ENCODE data around the gene CSF3R.

Gene CSF3R

DNA sequence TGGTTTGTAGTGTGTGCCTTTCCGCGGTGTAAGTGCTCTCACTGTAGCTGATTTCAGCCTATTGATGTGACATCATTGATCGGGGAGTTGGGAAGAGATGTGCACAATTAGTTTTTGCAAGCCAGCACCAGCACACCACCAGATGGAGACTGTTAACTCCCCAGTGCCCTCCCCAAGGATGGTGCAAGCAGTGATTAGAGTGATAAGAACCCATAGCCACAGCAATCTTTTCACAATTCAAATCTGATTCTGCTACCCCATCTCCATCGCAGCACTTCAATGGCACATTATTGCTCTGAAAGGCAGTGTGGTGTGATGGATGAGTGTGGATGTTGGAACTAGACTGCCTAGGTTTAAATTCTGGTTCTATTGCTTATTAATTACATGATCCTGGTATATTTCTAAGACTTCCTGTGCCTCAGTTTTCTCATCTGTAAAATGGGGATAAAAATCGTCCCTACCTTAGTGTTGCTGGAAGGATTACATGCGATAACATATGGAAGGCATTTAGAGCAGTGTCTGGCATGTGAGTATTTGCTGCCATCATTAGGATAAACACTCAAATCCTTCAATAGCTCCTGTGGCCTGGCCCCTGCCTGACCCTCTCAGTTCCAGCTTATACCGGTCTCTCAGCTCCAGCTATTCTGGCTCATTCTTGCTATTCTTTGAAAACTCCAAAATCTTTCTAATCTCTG, 6.7 kb downstream of the CSF3R start:
- H3K27ac ChIP-seq: no peak overlapping the region
- TF ChIP-seq, protein P1, sequence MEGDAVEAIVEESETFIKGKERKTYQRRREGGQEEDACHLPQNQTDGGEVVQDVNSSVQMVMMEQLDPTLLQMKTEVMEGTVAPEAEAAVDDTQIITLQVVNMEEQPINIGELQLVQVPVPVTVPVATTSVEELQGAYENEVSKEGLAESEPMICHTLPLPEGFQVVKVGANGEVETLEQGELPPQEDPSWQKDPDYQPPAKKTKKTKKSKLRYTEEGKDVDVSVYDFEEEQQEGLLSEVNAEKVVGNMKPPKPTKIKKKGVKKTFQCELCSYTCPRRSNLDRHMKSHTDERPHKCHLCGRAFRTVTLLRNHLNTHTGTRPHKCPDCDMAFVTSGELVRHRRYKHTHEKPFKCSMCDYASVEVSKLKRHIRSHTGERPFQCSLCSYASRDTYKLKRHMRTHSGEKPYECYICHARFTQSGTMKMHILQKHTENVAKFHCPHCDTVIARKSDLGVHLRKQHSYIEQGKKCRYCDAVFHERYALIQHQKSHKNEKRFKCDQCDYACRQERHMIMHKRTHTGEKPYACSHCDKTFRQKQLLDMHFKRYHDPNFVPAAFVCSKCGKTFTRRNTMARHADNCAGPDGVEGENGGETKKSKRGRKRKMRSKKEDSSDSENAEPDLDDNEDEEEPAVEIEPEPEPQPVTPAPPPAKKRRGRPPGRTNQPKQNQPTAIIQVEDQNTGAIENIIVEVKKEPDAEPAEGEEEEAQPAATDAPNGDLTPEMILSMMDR (conservative IDR thresholded peaks at IDR 0.05): no peak

DNA sequence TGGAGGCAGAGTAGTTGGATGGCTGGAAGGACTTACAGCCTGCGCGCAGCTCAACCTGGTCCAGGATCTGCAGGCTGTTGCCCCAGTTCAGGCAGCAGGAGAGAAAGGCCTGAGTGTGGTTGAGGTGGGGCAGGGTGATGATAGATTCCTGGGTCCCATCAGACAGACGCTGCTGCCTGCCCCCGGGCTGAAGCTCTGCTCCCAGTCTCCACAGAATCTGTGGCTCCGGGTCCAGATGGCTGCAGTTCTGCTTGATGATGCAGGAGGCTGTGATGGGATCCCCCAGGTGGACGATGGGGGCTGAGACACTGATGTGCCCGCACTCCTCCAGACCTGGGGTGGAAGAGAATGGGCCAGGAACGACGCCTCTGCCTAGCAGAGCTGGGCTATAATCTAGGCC, 7.4 kb downstream of the CSF3R start:
- H3K27ac ChIP-seq: no peak overlapping the region
- TF ChIP-seq, protein P1 (conservative IDR thresholded peaks at IDR 0.05): no peak

DNA sequence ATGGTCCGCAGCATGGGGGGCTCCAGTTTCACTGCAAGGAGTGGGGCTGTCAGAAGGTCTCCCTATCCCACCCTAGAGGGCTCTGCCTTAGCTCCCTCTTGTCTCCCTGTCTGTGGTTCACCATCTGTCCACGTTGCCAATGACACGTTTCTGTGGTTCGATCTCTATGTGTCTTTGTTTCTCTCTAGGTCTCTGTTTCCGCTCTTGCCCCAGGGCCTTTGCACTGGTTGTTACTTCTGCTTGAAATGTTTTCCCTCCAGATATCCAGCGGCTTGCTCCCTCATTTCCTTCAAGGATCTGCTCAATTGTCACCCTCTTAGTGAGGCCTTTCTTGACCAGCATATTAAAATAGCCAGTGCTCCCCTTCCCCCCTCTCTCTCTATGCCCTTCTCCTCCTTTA, 10.1 kb downstream of the CSF3R start:
- H3K27ac ChIP-seq: no peak overlapping the region
- TF ChIP-seq, protein P1 (conservative IDR thresholded peaks at IDR 0.05): no peak

DNA sequence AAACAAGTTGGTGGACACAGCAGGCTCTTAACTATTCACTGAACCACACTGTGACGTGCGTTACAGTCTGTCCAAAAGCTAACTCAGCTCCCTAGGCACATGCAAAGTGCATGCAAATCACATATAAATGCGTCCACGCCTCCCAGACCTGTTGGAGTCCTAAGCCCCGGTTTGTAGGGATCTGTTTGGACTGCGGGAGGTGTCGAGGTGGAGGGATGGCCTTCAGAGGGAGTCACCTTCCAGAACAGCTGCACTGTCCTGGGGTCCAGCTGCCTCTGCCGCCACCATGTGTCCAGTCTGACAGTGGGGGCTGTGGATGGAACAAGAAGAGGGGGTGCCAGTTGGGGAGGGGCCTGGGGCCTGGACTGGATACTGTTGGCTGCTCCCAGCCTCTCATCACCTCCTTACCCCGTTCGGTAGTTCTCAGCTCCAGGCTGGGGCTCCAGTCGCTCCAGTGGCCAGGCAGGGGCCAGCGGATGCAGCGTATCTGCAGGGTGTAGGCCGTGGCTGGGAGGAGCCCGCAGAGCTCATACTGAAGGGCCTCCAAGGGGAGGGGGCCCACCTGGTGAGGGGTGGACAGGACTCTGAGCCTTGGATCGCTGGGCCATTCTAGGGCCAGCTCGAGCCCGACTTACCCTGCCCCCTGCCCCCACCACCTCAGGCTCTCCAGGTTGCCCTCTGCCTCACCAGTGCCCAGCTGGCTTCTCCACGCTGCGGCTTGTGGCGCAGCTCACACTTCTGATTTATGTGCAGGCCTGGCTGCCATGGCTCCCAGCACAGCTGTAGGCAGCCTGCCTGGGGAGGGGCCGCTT, 10.7 kb downstream of the CSF3R start:
- TF ChIP-seq, protein P1 (conservative IDR thresholded peaks at IDR 0.05): no peak
- H3K27ac ChIP-seq: no peak overlapping the region

DNA sequence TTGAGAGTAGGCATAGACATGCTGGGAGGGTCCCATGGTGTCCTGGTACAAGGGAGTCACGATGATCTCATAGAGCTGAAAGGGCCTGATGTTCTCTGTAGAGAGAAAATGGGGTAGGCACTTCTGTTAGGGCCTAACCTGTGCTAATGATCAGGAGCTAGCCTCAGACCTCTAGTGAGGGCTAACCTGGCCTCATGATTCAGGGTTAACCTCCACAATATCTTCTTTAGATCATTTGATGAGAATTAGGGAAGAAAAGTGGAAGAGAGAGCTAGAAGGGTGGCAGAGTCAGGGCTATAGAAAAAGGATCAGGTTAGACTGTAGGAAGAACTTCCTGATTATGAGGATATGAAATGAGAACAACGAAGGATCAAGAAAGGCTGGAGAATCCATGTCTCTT, 13.6 kb downstream of the CSF3R start:
- TF ChIP-seq, protein P1 (conservative IDR thresholded peaks at IDR 0.05): no peak
- no peak overlapping the region for H3K27ac ChIP-seq

DNA sequence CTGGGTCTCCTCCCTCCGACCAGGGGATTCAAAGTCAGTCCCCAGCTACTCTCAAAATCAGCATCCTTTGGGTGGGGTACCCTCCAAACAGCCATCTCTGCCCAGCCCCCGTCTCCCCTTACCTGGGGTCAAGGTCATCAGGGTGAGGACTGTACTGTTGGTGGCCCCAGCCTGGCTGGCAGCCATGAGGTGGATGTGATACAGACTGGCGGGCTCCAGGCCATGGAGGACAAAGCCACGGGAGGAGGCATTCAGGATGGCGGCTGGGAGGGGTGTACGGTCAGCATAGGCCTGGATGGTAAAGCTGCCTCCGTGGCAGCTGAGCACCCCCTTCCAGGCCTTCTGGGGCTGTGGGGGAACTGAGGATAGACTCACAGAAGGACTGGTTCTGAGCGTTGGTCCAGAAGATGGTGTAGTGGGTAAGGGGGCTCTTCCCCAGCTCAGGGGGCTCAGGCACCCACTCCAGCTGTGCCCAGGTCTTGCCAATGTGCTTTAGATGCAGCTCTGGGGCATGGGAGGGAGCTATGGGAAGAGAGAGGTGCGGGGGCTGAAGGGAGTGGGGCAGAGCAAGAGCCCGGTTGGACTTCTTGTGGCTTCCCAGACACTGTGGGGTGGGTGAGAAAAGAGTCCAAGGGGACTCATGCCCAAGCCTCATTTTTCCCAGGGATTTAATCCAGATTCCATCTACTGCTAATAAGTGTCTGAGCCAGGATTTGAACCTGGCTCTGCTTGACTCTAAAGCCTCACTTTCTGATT, 14.8 kb downstream of the CSF3R start:
- no peak overlapping the region for H3K27ac ChIP-seq
- TF ChIP-seq, protein P1 (conservative IDR thresholded peaks at IDR 0.05): no peak

DNA sequence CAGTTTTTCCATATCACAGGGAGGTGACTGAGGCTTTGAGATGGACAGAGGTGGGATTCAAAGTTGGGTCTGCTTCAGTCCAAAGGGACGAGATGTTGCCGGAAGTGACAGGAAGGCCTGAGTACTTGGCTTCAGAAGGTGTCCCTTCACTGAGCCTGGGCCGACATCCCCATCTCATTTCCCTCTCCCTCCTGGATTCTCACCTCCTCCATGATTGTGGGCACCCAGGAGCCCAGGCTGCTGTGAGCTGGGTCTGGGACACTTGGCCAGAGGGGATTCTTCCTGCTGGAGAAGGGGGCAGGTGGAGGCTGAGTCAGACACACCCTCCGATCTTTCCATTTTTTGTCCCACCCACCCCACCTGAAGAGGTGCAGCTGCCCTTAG, 15.7 kb downstream of the CSF3R start:
- TF ChIP-seq, protein P1 (conservative IDR thresholded peaks at IDR 0.05): no peak
- H3K27ac ChIP-seq: no peak overlapping the region
